HEK293 (cell line): ENCODE results near the gene PXYLP1.
A peak's percentile ranks its signal among the peaks of the same experiment; 100 is the strongest.

Source experiments
- CTCF ChIA-PET: fragments of 350-600 bp; formaldehyde crosslinking; extraction: SDS; loops from one replicate; lab custom pipeline; 2021; ENCODE audit warnings: antibody characterized with exemption; lab: Yijun Ruan, JAX
- POLR2A ChIA-PET: fragments of 300-600 bp; formaldehyde crosslinking; extraction: SDS; loops from one replicate; lab custom pipeline; 2020; ENCODE audit warnings: antibody characterized with exemption, inconsistent platforms; lab: Yijun Ruan, JAX
- H3K27ac ChIP-seq: fragments of 200-500 bp; sonication (Bioruptor generic); 2 replicates; pipeline ENCODE4 v1.5.1; 2014; ENCODE audit warnings: low read depth, low read length, control low read depth, inconsistent platforms; ENCODE audit errors: extremely low read depth
- H3K36me3 ChIP-seq, 2 experiments: fragments of 200-500 bp in 1 of 2; sonication (Bioruptor generic) in 1 of 2; 1 replicate in 1 of 2; 2 replicates in 1 of 2; pipeline ENCODE4 v1.5.1; 2014 to 2017; ENCODE audit warnings: inconsistent platforms in 2 of 2, low read length in 2 of 2; ENCODE audit not compliant: control insufficient read depth in 2 of 2, insufficient read depth in 1 of 2
- H3K4me1 ChIP-seq: fragments of 200-500 bp; sonication (Bioruptor generic); 2 replicates; pipeline ENCODE4 v1.5.1; 2014; ENCODE audit warnings: mild to moderate bottlenecking, low read length, inconsistent platforms; ENCODE audit not compliant: control insufficient read depth, insufficient read depth
- H3K4me3 ChIP-seq: 2 replicates; pipeline ENCODE4 v1.5.1; 2011; ENCODE audit warnings: low read depth, mild to moderate bottlenecking, control low read depth, low read length, moderate library complexity
- H3K9me3 ChIP-seq: fragments of 200-500 bp; sonication (Bioruptor generic); 2 replicates; pipeline ENCODE4 v1.5.1; 2014; ENCODE audit warnings: low read depth, low read length, inconsistent platforms; ENCODE audit not compliant: control insufficient read depth, insufficient read depth
- EGR2 ChIP-seq: fragments of 450-650 bp; formaldehyde crosslinking; IDR thresholded peaks from 2 replicates; pipeline ENCODE4 v1.5.1; 2016; ENCODE audit warnings: low read depth, missing biosample characterization, missing genetic modification characterization
- GLIS1 ChIP-seq: fragments of 450-650 bp; formaldehyde crosslinking; IDR thresholded peaks from 2 replicates; pipeline ENCODE4 v1.5.1; 2016; ENCODE audit warnings: missing biosample characterization, missing genetic modification characterization
- GLIS2 ChIP-seq: fragments of 450-650 bp; formaldehyde crosslinking; IDR thresholded peaks from 2 replicates; pipeline ENCODE4 v1.5.1; 2016; ENCODE audit warnings: missing biosample characterization, missing genetic modification characterization
- PATZ1 ChIP-seq: fragments of 450-650 bp; formaldehyde crosslinking; IDR thresholded peaks from 2 replicates; pipeline ENCODE4 v1.5.1; 2016; ENCODE audit warnings: missing biosample characterization, missing genetic modification characterization
- SCRT1 ChIP-seq: fragments of 450-650 bp; formaldehyde crosslinking; IDR thresholded peaks from 2 replicates; pipeline ENCODE4 v1.5.1; 2016; ENCODE audit warnings: missing biosample characterization, missing genetic modification characterization, borderline replicate concordance
- SCRT2 ChIP-seq: fragments of 450-650 bp; formaldehyde crosslinking; IDR thresholded peaks from 2 replicates; pipeline ENCODE4 v1.5.1; 2016; ENCODE audit warnings: missing biosample characterization, missing genetic modification characterization
- ZBTB20 ChIP-seq: fragments of 450-650 bp; formaldehyde crosslinking; IDR thresholded peaks from 2 replicates; pipeline ENCODE4 v1.5.1; 2016; ENCODE audit warnings: missing biosample characterization, missing genetic modification characterization
- ZBTB26 ChIP-seq: fragments of 450-650 bp; formaldehyde crosslinking; optimal IDR thresholded peaks from 2 replicates; pipeline ENCODE3; 2016; ENCODE audit warnings: missing biosample characterization, mild to moderate bottlenecking, missing genetic modification characterization
- ZBTB49 ChIP-seq: fragments of 450-650 bp; formaldehyde crosslinking; IDR thresholded peaks from 2 replicates; pipeline ENCODE4 v1.5.1; 2016; ENCODE audit warnings: missing biosample characterization, missing genetic modification characterization, low read depth
- ZBTB8A ChIP-seq: fragments of 450-650 bp; formaldehyde crosslinking; IDR thresholded peaks from 2 replicates; pipeline ENCODE4 v1.5.1; 2016; ENCODE audit warnings: missing biosample characterization, missing genetic modification characterization
- ZFHX2 ChIP-seq: fragments of 450-650 bp; formaldehyde crosslinking; conservative IDR thresholded peaks from 2 replicates; pipeline ENCODE4 v1.5.1; 2016; ENCODE audit warnings: missing biosample characterization, missing genetic modification characterization
- ZFP3 ChIP-seq: fragments of 450-650 bp; formaldehyde crosslinking; IDR thresholded peaks from 2 replicates; pipeline ENCODE4 v1.5.1; 2016; ENCODE audit warnings: low read depth, missing biosample characterization, missing genetic modification characterization
- ZFP41 ChIP-seq: fragments of 450-650 bp; formaldehyde crosslinking; IDR thresholded peaks from 2 replicates; pipeline ENCODE4 v1.5.1; 2016; ENCODE audit warnings: missing biosample characterization, missing genetic modification characterization, borderline replicate concordance
- ZIC2 ChIP-seq: fragments of 450-650 bp; formaldehyde crosslinking; IDR thresholded peaks from 2 replicates; pipeline ENCODE4 v1.5.1; 2016; ENCODE audit warnings: missing biosample characterization, missing genetic modification characterization
- ZNF138 ChIP-seq: fragments of 450-650 bp; formaldehyde crosslinking; IDR thresholded peaks from 2 replicates; pipeline ENCODE4 v1.5.1; 2016; ENCODE audit warnings: missing biosample characterization, missing genetic modification characterization, borderline replicate concordance
- ZNF16 ChIP-seq: fragments of 450-650 bp; formaldehyde crosslinking; IDR thresholded peaks from 2 replicates; pipeline ENCODE4 v1.5.1; 2016; ENCODE audit warnings: low read depth, missing biosample characterization, missing genetic modification characterization
- ZNF221 ChIP-seq: fragments of 450-650 bp; formaldehyde crosslinking; IDR thresholded peaks from 2 replicates; pipeline ENCODE4 v1.5.1; 2017; ENCODE audit warnings: missing biosample characterization, missing genetic modification characterization, borderline replicate concordance
- ZNF335 ChIP-seq: fragments of 450-650 bp; formaldehyde crosslinking; conservative IDR thresholded peaks from 2 replicates; pipeline ENCODE4 v1.5.1; 2016; ENCODE audit warnings: missing biosample characterization, missing genetic modification characterization
- ZNF398 ChIP-seq: fragments of 450-650 bp; formaldehyde crosslinking; IDR thresholded peaks from 2 replicates; pipeline ENCODE4 v1.5.1; 2017; ENCODE audit warnings: missing biosample characterization, missing genetic modification characterization
- ZNF624 ChIP-seq: fragments of 450-650 bp; formaldehyde crosslinking; IDR thresholded peaks from 2 replicates; pipeline ENCODE4 v1.5.1; 2017; ENCODE audit warnings: missing biosample characterization, missing genetic modification characterization
- ZNF660 ChIP-seq: fragments of 450-650 bp; IDR thresholded peaks from 2 replicates; pipeline ENCODE4 v1.5.1; 2018; ENCODE audit warnings: missing biosample characterization, mild to moderate bottlenecking, missing genetic modification characterization
- ZNF776 ChIP-seq: fragments of 450-650 bp; formaldehyde crosslinking; IDR thresholded peaks from 2 replicates; pipeline ENCODE4 v1.5.0; 2017; ENCODE audit warnings: missing biosample characterization, missing genetic modification characterization, borderline replicate concordance
- ZXDB ChIP-seq: fragments of 450-650 bp; formaldehyde crosslinking; IDR thresholded peaks from 2 replicates; pipeline ENCODE4 v1.5.1; 2016; ENCODE audit warnings: missing biosample characterization, missing genetic modification characterization

PXYLP1 gene

GRCh38 chr3:141230293-141230692, 1.3 kb upstream of the PXYLP1 start (continued):
- no peak for TF ChIP-seq ZBTB49 (tag by site-specific recombination)
- no peak for TF ChIP-seq ZNF138 (tag by site-specific recombination)
- TF ChIP-seq ZNF776 = no peak
- no peak for TF ChIP-seq ZFP41 (tag by site-specific recombination)
- TF ChIP-seq ZNF660 (tag by site-specific recombination) = no peak
- TF ChIP-seq, all 188 proteins: peak for 0

DNA sequence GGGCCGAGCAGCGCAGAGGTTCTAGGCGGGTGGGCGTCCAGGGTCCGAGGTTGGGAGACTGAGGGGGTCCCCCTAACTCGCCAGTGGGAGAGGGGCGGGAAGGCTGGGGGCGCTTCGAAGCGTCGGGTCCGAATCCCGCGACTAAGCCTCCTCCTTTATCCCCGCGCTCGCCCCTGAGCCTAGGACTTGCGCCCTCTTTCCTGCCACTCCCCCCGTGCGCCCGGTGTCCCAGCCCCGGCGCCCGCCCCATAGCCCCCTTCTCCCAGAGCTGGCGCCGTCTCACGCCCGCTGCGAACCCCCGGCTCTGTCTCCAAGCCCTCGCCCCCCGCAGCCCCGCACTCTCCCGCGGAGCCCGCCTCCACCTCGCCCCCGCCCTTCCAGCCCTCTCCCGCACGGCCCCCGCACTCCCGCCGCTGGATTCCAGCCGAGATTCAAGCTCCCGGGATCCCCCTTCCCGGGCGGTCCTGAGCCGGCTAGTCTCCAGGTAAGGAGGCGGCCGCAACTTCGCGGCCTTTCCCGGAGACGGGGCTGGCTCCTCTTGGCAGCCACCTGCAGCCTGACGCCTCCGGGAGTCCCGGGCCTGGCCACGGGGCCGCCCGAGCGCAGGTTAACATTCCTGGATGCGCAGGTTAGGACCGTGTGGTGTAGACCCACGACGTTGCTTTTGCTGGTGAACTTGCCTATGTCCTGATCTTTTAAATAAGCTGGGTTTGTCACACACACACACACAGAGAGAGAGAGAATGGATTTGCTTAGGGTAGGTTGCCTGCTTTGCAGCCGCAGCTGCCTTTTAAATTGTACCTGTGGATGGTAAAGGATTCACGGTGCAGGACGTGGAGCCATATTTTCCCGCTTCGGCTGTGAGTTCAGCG, 563 bp downstream of the PXYLP1 start:
- H3K9me3 ChIP-seq = no peaks in the 10 kb centered on the region
- TF ChIP-seq ZIC2 (tag by site-specific recombination) (peak; percentile 56), ZNF335 (tag by site-specific recombination) (peak; percentile 54), ZNF16 (tag by site-specific recombination) (no peak), SCRT2 (tag by site-specific recombination) (peak; percentile 84), ZXDB (tag by site-specific recombination) (peak; percentile 52; the same call in 1 of the 2 replicates), EGR2 (tag by site-specific recombination) (peak; percentile 53), ZFP3 (no peak), ZFHX2 (peak; percentile 78), ZBTB26 (tag by site-specific recombination) (peak; percentile 68), ZNF624 (tag by site-specific recombination) (no peak), ZNF221 (tag by site-specific recombination) (no peak), ZNF398 (0 out of 2 replicates have a peak, but pooled peaks have one; percentile 20), SCRT1 (tag by site-specific recombination) (no peak), GLIS2 (tag by site-specific recombination) (peak; percentile 57), PATZ1 (tag by site-specific recombination) (peak; percentile 40), ZBTB20 (tag by site-specific recombination) (peak; percentile 71), GLIS1 (tag by site-specific recombination) (peak; percentile 85), ZBTB8A (tag by site-specific recombination) (peak; percentile 77)
- peak overlapping the region; percentile 79 for H3K4me3 ChIP-seq
- POLR2A ChIA-PET = interaction anchor here (0.5 to 1.5 kb wide), 7 partner anchors 10 to 1340 kb away, joined by 3 to 7 read pairs (median 4); no protein-coding TSS in a partner anchor
- no peaks in the 10 kb centered on the region; the same call in 1 of the 2 replicates for H3K4me1 ChIP-seq
- peaks cover 0 to 21% of the 10 kb centered on the region in 2 experiments; a peak in 1 of 3 replicates for H3K36me3 ChIP-seq
- CTCF ChIA-PET = interaction anchor here (0.5 to 3.2 kb wide), 26 partner anchors 8 to 860 kb away, joined by 3 to 38 read pairs (median 4); no protein-coding TSS in a partner anchor
- peak overlapping the region; percentile 47; the same call in 1 of the 2 replicates for H3K27ac ChIP-seq
